ENCODE results near the gene INHBE.

Gene INHBE

DNA sequence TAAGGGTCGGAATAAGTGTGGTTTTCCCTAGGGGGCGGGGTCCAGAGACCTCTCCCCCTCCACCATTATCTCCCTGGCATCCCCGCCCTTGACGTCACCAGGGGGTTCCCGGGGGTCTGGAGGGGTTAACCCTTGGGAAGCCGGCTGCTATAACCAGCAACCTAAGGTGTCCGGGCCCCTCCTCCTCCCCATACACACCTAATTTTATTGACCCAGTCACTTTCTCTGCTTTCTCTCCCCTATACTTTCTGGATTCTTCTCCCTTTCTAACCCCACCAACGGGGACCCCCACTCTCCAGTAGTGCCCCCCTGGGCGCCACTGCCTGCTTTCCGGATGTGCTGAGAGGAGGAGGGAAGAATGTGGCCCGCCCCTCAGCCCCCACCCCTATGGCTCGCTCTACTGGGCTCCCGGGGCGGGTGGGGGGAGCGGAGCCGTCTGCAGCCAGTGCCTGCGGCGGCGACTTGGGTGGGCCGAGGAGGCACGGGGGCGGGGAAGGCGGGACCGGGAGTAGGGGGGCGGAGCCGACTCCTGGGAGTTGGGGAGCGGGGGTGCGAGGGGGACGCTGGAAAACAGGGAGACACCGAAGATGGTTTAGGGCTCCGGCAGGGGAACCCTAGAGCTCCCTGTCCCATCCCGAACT is 6.3 kb downstream of the INHBE start:
- no peak for DNase-seq (ENCODE audit: low read depth)

DNA sequence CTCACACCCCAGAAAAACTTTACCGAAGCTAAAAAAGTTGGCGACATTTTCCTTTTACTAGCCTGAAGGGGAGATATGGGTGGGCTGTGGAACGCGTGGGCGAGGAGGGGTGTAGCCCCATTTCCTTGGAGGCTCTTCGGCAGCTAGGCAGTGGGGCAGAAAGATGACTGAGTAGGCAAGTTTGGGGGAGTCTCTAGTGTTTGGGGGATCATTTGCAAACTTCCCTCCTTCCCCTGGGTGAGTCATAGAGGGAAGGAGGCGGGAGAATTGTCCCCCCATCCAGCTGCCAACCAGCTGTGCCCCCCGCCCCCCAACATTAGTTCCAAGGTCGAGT is 6.8 kb downstream of the INHBE start:
- DNase-seq (ENCODE audit: low read depth), result no peak

- peak; percentile 78 for DNase-seq (ENCODE audit: low read depth)
Observed at GRCh38 chr12:57462251-57462911, 7.3 kb downstream of the INHBE start.

- DNase-seq (ENCODE audit: low read depth), result no peak
Observed at GRCh38 chr12:57462912-57463253, 7.8 kb downstream of the INHBE start.

- no peak for DNase-seq (ENCODE audit: low read depth)
Observed at GRCh38 chr12:57464569-57464968, 9.5 kb downstream of the INHBE start.

DNA sequence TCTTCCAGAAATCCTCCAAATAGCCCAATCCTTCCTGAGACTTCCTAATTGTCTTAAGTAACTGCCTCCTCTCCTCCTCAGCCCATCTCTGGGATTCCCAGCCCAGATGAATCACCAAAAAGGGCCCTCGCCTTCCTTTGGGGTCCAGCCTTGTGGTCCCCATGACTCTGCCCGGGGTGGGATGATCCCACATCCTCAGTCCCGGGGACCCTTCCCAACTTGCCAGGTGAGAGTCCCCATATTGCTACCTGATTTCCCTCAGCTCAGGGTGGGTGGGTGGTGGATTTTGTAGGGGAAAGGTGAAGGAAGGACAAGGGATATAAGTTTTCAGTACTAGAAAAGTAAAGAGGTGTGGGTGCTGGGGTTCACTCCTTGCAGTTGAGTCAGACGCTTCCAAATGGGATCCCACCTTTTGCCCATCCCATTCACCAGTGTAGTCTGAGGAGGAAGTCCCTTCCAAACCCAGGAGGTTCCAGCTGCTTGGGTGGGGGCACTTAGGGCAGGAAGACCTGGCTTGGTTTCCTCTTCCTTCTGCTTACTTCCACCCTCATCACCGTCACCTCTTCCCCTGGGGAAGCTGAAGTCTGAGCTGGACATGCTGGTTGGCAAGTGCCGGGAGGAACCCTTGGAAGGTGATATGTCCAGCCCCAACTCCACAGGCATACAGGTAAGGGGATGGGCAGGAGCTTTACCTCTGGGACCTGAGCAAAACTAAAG is 10.1 kb downstream of the INHBE start:
- DNase-seq (ENCODE audit: low read depth), result no peak

DNA sequence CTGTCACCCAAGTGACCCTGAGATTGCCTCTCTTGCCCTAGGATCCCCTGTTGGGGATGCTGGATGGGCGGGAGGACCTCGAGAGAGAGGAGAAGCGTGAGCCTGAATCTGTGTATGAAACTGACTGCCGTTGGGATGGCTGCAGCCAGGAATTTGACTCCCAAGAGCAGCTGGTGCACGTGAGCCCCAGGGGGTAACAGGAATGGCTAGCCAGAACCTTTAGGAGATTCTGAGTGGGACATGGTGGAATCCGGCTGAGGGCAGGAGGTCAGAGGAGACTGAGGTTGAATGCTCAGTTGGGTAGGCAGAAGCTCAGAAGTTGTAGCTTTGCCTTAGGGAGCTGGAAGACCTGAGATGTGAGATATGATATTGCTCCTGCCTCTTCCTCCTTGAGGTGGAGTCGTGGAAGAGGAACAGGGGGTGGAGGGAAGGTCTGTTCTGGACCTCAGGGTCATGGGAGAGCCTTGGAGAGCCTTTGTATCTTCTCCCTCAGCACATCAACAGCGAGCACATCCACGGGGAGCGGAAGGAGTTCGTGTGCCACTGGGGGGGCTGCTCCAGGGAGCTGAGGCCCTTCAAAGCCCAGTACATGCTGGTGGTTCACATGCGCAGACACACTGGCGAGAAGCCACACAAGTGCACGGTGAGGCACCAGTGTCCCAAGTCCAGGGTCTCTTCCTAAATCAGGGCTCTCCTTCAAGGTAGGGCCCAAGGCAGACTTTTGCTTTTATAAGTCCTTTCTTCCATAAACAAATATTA is 10.8 kb downstream of the INHBE start:
- no peak for DNase-seq (ENCODE audit: low read depth)

DNA sequence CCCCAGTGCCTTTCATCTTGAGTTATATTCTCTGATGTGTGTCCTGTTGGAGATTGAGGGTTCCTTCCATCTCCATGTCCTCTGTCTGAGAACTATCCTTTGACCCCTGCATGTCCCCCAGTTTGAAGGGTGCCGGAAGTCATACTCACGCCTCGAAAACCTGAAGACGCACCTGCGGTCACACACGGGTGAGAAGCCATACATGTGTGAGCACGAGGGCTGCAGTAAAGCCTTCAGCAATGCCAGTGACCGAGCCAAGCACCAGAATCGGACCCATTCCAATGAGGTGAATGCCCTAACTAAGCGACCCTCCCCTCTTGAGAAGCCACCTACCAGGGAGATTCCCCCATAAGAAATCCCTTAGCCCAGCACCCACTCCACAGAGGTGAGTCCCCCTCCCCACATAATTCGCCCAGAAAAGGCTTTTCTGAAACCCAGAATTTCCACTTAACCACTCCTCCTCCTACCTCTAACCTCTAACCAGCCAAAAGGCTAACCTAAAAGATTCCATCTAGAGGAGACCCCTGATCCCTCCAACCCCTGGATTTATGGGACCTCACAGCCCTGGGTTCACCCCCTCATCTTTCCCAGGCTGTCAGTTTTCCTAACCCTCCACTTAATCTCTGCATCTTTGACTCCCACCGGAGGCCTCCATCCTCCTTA is 12.2 kb downstream of the INHBE start:
- DNase-seq (ENCODE audit: low read depth), result no peak

- DNase-seq (ENCODE audit: low read depth), result no peak
Observed at GRCh38 chr12:57467915-57468314, 12.8 kb downstream of the INHBE start.

DNA sequence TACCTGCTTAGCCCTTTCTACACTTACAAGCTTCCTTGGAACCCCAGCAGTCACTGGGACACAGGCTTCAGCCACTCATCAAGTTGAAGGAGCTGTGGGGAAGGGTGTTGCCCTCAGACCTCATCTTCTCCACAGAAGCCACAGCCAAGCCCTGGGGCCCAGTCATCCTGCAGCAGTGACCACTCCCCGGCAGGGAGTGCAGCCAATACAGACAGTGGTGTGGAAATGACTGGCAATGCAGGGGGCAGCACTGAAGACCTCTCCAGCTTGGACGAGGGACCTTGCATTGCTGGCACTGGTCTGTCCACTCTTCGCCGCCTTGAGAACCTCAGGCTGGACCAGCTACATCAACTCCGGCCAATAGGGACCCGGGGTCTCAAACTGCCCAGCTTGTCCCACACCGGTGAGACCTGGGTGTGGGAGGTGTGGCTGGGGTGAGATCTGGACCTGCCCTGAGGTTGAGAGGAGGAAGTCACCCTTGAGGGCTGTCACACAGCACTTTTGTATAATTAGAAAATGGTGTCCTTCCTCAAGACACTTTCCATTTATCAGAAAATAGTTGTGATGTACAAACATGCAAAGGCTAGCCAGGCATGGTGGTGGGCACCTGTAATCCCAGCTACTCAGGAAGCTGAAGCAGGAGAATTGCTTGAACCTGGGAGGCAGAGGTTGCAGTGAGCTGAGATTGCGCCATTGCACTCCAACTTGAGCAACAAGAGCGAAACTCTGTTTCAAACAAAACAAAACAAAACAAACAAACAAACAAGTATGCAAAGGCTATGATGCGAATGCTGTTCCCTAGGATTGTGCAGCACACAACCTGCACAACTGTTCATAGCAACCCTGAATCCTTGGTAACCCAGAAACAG is 14.4 kb downstream of the INHBE start:
- no peak for DNase-seq (ENCODE audit: low read depth)

DNA sequence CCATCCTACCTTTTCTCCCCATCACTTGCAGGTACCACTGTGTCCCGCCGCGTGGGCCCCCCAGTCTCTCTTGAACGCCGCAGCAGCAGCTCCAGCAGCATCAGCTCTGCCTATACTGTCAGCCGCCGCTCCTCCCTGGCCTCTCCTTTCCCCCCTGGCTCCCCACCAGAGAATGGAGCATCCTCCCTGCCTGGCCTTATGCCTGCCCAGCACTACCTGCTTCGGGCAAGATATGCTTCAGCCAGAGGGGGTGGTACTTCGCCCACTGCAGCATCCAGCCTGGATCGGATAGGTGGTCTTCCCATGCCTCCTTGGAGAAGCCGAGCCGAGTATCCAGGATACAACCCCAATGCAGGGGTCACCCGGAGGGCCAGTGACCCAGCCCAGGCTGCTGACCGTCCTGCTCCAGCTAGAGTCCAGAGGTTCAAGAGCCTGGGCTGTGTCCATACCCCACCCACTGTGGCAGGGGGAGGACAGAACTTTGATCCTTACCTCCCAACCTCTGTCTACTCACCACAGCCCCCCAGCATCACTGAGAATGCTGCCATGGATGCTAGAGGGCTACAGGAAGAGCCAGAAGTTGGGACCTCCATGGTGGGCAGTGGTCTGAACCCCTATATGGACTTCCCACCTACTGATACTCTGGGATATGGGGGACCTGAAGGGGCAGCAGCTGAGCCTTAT is 15.3 kb downstream of the INHBE start:
- DNase-seq (ENCODE audit: low read depth), result no peak

- DNase-seq (ENCODE audit: low read depth), result no peak
Observed at GRCh38 chr12:57470970-57471656, 16.0 kb downstream of the INHBE start.

DNA sequence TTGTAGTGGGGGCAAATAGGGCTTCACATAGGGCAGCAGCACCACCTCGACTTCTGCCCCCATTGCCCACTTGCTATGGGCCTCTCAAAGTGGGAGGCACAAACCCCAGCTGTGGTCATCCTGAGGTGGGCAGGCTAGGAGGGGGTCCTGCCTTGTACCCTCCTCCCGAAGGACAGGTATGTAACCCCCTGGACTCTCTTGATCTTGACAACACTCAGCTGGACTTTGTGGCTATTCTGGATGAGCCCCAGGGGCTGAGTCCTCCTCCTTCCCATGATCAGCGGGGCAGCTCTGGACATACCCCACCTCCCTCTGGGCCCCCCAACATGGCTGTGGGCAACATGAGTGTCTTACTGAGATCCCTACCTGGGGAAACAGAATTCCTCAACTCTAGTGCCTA is 16.6 kb downstream of the INHBE start:
- no peak for DNase-seq (ENCODE audit: low read depth)

DNA sequence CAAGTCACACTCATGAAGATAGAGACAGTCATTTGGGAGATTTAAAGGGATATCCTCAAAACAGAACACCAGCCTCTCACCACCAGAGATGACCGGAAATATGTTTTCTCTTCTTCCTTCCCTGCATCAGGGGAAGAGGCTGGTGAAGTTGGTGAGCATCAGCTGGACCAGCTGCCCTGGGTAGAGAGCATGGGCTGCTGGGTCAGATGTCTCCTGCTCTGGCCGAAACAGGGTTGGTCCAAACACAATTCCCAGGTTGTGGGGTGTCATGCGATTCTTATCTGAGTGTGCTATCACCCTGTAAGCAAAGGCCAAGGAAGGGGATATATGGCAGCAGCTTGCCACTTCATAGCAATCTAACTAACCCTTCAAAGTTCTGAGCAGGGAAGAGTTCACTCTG is 17.3 kb downstream of the INHBE start:
- DNase-seq (ENCODE audit: low read depth), result no peak

DNA sequence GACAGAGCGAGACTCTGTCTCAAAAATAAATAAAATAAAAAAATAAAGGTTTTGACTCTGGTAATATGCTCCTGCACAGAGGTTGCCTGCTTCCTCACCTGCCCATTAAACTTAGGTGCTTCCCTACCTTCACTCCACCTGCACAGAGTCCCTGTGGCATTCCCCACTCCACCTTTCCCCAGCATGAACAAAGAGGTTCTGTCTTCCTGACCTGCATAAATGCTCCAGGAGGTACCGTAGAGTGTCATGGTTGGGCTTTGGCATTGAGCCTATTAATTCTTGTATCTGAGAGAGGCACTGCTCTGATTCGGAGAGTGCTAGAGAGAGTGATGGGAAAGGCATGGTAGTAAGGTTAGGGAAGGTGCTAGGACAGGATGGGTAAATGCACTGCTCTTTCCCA is 18.3 kb downstream of the INHBE start:
- DNase-seq (ENCODE audit: low read depth), result no peak

DNA sequence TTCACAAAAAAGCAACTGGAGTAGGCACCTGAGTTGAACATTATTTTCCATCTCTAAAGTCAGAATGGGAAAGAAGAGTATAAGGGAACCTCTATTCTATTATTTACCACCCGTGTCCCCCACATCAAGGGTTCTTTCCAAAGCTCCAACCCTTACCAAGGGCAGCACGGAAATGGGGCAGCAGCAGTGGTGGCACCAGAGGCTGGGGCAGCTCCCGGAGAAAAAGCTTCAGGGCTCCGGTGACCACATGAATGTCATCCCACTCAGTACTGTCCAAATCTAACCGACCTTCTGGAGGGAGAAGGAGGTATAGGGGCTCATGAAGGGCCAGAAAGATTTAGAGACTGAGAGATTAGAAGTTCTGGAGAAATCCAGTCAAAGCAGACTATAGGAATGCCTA is 18.8 kb downstream of the INHBE start:
- no peak for DNase-seq (ENCODE audit: low read depth)

GRCh38 chr12:57474430-57474829 is 19.3 kb downstream of the INHBE start:
- DNase-seq (ENCODE audit: low read depth), result no peak

DNA sequence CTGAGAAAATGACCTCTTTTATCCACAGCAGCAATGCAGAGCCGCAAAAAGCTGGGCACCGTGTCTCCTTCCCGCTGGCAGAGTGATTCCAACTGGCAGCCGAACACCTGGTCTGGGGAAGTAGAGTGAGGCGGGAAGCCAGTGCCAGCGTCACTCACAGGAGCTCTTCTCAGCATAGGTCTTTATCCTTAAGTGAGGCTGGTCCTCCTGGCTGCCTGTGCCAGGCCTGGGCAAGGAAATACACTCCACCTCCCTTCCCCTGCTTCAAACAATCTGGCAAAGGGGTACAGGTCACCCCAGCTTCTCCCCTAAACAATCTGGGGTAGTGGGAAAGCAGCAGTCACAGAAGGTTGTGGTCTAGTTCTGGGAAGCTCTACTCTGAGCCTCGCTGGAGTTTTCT is 19.8 kb downstream of the INHBE start:
- DNase-seq (ENCODE audit: low read depth), result no peak

GRCh38 chr12:57475271-57476161 is 20.4 kb downstream of the INHBE start:
- DNase-seq (ENCODE audit: low read depth), result no peak

Data from stimulated activated CD8-positive, alpha-beta memory T cell treated with anti-CD3 and anti-CD28 coated beads, Interleukin-4, amount 100 ng/mL, for 24 hours (primary cell).